GM23338 (cell line): ENCODE measurements around the gene DEFB123. TPM values are rescaled to one million over a fixed set of nuclear protein-coding genes. Genes with fewer than 3 reads are reported as not detected.

Experiments
- ATAC-seq: fragments of 200-7000 bp; cut with Tn5 transposase; 3 replicates; pipeline ENCODE4 v1.9.1; 2020
- DNase-seq: peaks from one replicate; pipeline ENCODE4 v3.0.0-alpha.2; 2015; ENCODE audit warnings: low spot score
- H2AFZ ChIP-seq: fragments of 200-600 bp; sonication (generic); 2 replicates; pipeline ENCODE4 v1.8.0; 2016; ENCODE audit warnings: antibody characterized with exemption, mild to moderate bottlenecking, moderate library complexity
- H3F3A ChIP-seq: fragments of 200-600 bp; sonication (generic); replicated peaks from 2 replicates; pipeline ENCODE4 v1.8.0; 2017; ENCODE audit warnings: antibody characterized with exemption, mixed run types, low read depth
- H3K27ac ChIP-seq: fragments of 200-600 bp; sonication (generic); 2 replicates; pipeline ENCODE4 v1.6.1; 2016; ENCODE audit warnings: low read depth
- H3K27me3 ChIP-seq: fragments of 200-600 bp; sonication (generic); 2 replicates; pipeline ENCODE4 v1.8.0; 2016; ENCODE audit warnings: mild to moderate bottlenecking, mixed run types, moderate library complexity; ENCODE audit not compliant: insufficient read depth
- H3K36me3 ChIP-seq: fragments of 200-600 bp; sonication (generic); 2 replicates; pipeline ENCODE4 v1.8.0; 2016; ENCODE audit warnings: mild to moderate bottlenecking; ENCODE audit not compliant: insufficient read depth
- H3K4me1 ChIP-seq: fragments of 200-600 bp; sonication (generic); 2 replicates; pipeline ENCODE4 v1.8.0; 2016; ENCODE audit warnings: mild to moderate bottlenecking, moderate library complexity; ENCODE audit not compliant: insufficient read depth
- H3K4me2 ChIP-seq: fragments of 200-600 bp; sonication (generic); 2 replicates; pipeline ENCODE4 v1.7.1; 2017; ENCODE audit warnings: mixed run types
- H3K4me3 ChIP-seq: fragments of 200-600 bp; sonication (generic); 2 replicates; pipeline ENCODE4 v1.6.1; 2016; ENCODE audit warnings: mixed run types
- H3K79me2 ChIP-seq: fragments of 200-600 bp; sonication (generic); replicated peaks from 2 replicates; pipeline ENCODE4 v1.8.0; 2017; ENCODE audit warnings: mild to moderate bottlenecking; ENCODE audit not compliant: insufficient read depth
- H3K9me2 ChIP-seq: fragments of 200-600 bp; sonication (generic); 2 replicates; pipeline ENCODE4 v1.8.0; 2017; ENCODE audit not compliant: insufficient read depth
- H4K20me1 ChIP-seq: fragments of 200-600 bp; sonication (generic); replicated peaks from 2 replicates; pipeline ENCODE4 v1.8.0; 2017; ENCODE audit warnings: mild to moderate bottlenecking; ENCODE audit not compliant: insufficient read depth
- H3K27ac Mint-ChIP-seq: 2 replicates; pipeline ENCODE4 v1.8.0; 2020; ENCODE audit warnings: inconsistent platforms, mild to moderate bottlenecking, moderate library complexity, mixed read lengths
- H3K27me3 Mint-ChIP-seq: 3 replicates; pipeline ENCODE4 v1.8.0; 2022; ENCODE audit warnings: low read depth, mild to moderate bottlenecking, moderate library complexity, mixed read lengths, inconsistent platforms; ENCODE audit not compliant: insufficient read depth, poor library complexity
- H3K36me3 Mint-ChIP-seq: 3 replicates; pipeline ENCODE4 v1.8.0; 2021; ENCODE audit warnings: low read depth, mild to moderate bottlenecking, inconsistent platforms, moderate library complexity, mixed read lengths
- H3K4me1 Mint-ChIP-seq: 3 replicates; pipeline ENCODE4 v1.8.0; 2020; ENCODE audit warnings: mild to moderate bottlenecking, inconsistent platforms, mixed read lengths
- H3K4me3 Mint-ChIP-seq: 3 replicates; pipeline ENCODE4 v1.8.0; 2021; ENCODE audit warnings: moderate library complexity, mild to moderate bottlenecking, inconsistent platforms, mixed read lengths
- H3K9me3 Mint-ChIP-seq: 3 replicates; pipeline ENCODE4 v1.8.0; 2020; ENCODE audit warnings: moderate library complexity, mild to moderate bottlenecking, inconsistent platforms, mixed read lengths
- CREB1 ChIP-seq: fragments of 250-450 bp; sonication (Bioruptor Pico); IDR thresholded peaks from 2 replicates; pipeline ENCODE4 v1.5.0; 2020; ENCODE audit warnings: low read depth, mild to moderate bottlenecking, moderate library complexity
- CTCF ChIP-seq, 2 experiments: fragments of 200-600 bp in 1 of 2; sonication (generic) in 1 of 2; conservative IDR thresholded peaks; 2 replicates each; pipeline versions ENCODE4 v1.5.1 to v1.6.1; 2016 to 2017; ENCODE audit warnings: antibody characterized with exemption in 2 of 2, low read depth in 2 of 2, mild to moderate bottlenecking in 2 of 2, moderate library complexity in 1 of 2
- ETS1 ChIP-seq: IDR thresholded peaks from 2 replicates; pipeline ENCODE4 v1.6.1; 2016; ENCODE audit warnings: antibody characterized with exemption
- EZH2 ChIP-seq: fragments of 200-600 bp; sonication (generic); IDR thresholded peaks from one replicate; pipeline ENCODE4 v1.8.0; 2017; ENCODE audit warnings: antibody characterized with exemption, mild to moderate bottlenecking, low read depth; ENCODE audit not compliant: unreplicated experiment
- EZH2phosphoT487 ChIP-seq: fragments of 200-600 bp; sonication (generic); IDR thresholded peaks from one replicate; pipeline ENCODE4 v1.8.1; 2018; ENCODE audit warnings: antibody characterized with exemption; ENCODE audit not compliant: unreplicated experiment
- JUNB ChIP-seq: IDR thresholded peaks from one replicate; pipeline ENCODE4 v1.6.1; 2016; ENCODE audit warnings: antibody characterized with exemption; ENCODE audit not compliant: unreplicated experiment
- NANOG ChIP-seq: IDR thresholded peaks from 2 replicates; pipeline ENCODE4 v1.6.1; 2016; ENCODE audit warnings: antibody characterized with exemption, borderline replicate concordance
- POLR2AphosphoS5 ChIP-seq: IDR thresholded peaks from 2 replicates; pipeline ENCODE4 v1.6.1; 2016; ENCODE audit warnings: antibody characterized with exemption, low read depth
- REST ChIP-seq: IDR thresholded peaks from one replicate; pipeline ENCODE4 v1.6.1; 2018; ENCODE audit warnings: antibody characterized with exemption; ENCODE audit not compliant: unreplicated experiment
- STAT1 ChIP-seq: IDR thresholded peaks from one replicate; pipeline ENCODE4 v1.6.1; 2016; ENCODE audit warnings: antibody characterized with exemption; ENCODE audit not compliant: unreplicated experiment
- ZNF114 ChIP-seq: fragments of 250-450 bp; sonication (Bioruptor Pico); IDR thresholded peaks from 2 replicates; pipeline ENCODE4 v1.5.0; 2020; ENCODE audit warnings: mild to moderate bottlenecking, moderate library complexity
- ZNF331 ChIP-seq: fragments of 250-450 bp; sonication (Bioruptor Pico); IDR thresholded peaks from 2 replicates; pipeline ENCODE4 v1.5.0; 2020; ENCODE audit warnings: low read depth, mild to moderate bottlenecking, moderate library complexity
- ZNF462 ChIP-seq: fragments of 250-450 bp; sonication (Bioruptor Pico); IDR thresholded peaks from 2 replicates; pipeline ENCODE4 v1.5.0; 2020; ENCODE audit warnings: mild to moderate bottlenecking, moderate library complexity
- polyA plus RNA-seq: library from polyadenylated mRNA; unstranded; fragments of >200 nt; fragmentation: Nextera tagmentation; extraction: Ambion mirVana; gene quantifications from 2 replicates; pipeline ENCODE4 v1.2.1, GENCODE V29; 2016
- total RNA-seq: library from RNA; depleted of rRNA; stranded (reverse); fragments of >200 nt; shearing (Covaris generic); gene quantifications from 2 replicates; pipeline ENCODE4 v1.2.3, GENCODE V29; 2014

DEFB123 gene
- total and polyA plus RNA-seq, 2 experiments from 2014 or later = not detected

GRCh38 chr20:31410011-31410410, 30.4 kb upstream of the DEFB123 start:
- H3K27me3 Mint-ChIP-seq = peaks cover 3% of the 10 kb centered on the region
- no peak overlapping the region for H3K4me2 ChIP-seq
- H3K36me3 Mint-ChIP-seq = peaks cover 22% of the 10 kb centered on the region
- H2AFZ ChIP-seq = no peak overlapping the region
- no peaks in the 10 kb centered on the region for H4K20me1 ChIP-seq
- no peak overlapping the region for H3K27ac ChIP-seq
- no peak overlapping the region for H3K4me3 Mint-ChIP-seq
- no peaks in the 10 kb centered on the region for H3K4me1 Mint-ChIP-seq
- H3K27me3 ChIP-seq = no peaks in the 10 kb centered on the region
- H3K9me2 ChIP-seq = no peaks in the 10 kb centered on the region; the same call in 1 of the 2 replicates
- ATAC-seq = no peak
- peaks cover 83% of the 10 kb centered on the region; the same call in 2 of the 3 replicates for H3K9me3 Mint-ChIP-seq
- no peaks in the 10 kb centered on the region; the same call in 1 of the 2 replicates for H3K36me3 ChIP-seq
- no peaks in the 10 kb centered on the region for H3F3A ChIP-seq
- no peak overlapping the region for H3K4me3 ChIP-seq
- H3K79me2 ChIP-seq = no peaks in the 10 kb centered on the region
- no peak overlapping the region for H3K27ac Mint-ChIP-seq
- DNase-seq = no peak
- TF ChIP-seq REST = no peak
- no peak for TF ChIP-seq ZNF462
- TF ChIP-seq JUNB = no peak
- no peak for TF ChIP-seq CTCF (conservative IDR thresholded peaks at IDR 0.05; ENCODE audit: low read depth in 2 of 2)
- no peak for TF ChIP-seq ZNF331
- no peak for TF ChIP-seq CREB1 (CRISPR knock-in tag)
- no peak for TF ChIP-seq EZH2phosphoT487
- no peak for TF ChIP-seq NANOG
- TF ChIP-seq ETS1 = no peak
- TF ChIP-seq POLR2AphosphoS5 = no peak
- no peak for TF ChIP-seq EZH2
- no peak for TF ChIP-seq STAT1
- no peak for TF ChIP-seq ZNF114 (CRISPR knock-in tag)
- no peaks in the 10 kb centered on the region for H3K4me1 ChIP-seq
